Glutamatergic neuron (in vitro differentiated cells): ENCODE results near the gene GTF2F2. TPM values are rescaled to one million over a fixed set of nuclear protein-coding genes. Genes with fewer than 3 reads are reported as not detected.

ENCODE experiments used
- DNase-seq: peaks from one replicate; pipeline ENCODE4 v3.0.0; 2022
- H3K27ac Mint-ChIP-seq: one replicate; pipeline ENCODE4 v1.8.0; 2020; ENCODE audit warnings: mild to moderate bottlenecking, mixed read lengths, inconsistent platforms; ENCODE audit not compliant: unreplicated experiment
- H3K27me3 Mint-ChIP-seq: one replicate; pipeline ENCODE4 v1.8.0; 2020; ENCODE audit warnings: mild to moderate bottlenecking, moderate library complexity, mixed read lengths, inconsistent platforms; ENCODE audit not compliant: unreplicated experiment
- H3K36me3 Mint-ChIP-seq: one replicate; pipeline ENCODE4 v1.8.0; 2020; ENCODE audit warnings: mild to moderate bottlenecking, mixed read lengths, inconsistent platforms; ENCODE audit not compliant: unreplicated experiment
- H3K4me1 Mint-ChIP-seq: one replicate; pipeline ENCODE4 v1.8.0; 2020; ENCODE audit warnings: mild to moderate bottlenecking, low read depth, mixed read lengths, inconsistent platforms; ENCODE audit not compliant: unreplicated experiment
- H3K4me3 Mint-ChIP-seq: one replicate; pipeline ENCODE4 v1.8.0; 2020; ENCODE audit warnings: mild to moderate bottlenecking, mixed read lengths, inconsistent platforms; ENCODE audit not compliant: unreplicated experiment
- H3K9me3 Mint-ChIP-seq: one replicate; pipeline ENCODE4 v1.8.0; 2020; ENCODE audit warnings: mild to moderate bottlenecking, moderate library complexity, mixed read lengths, inconsistent platforms; ENCODE audit not compliant: unreplicated experiment
- CTCF ChIP-seq: fragments of 200-600 bp; sonication (generic); IDR thresholded peaks from one replicate; pipeline ENCODE4 v1.5.0; 2021; ENCODE audit not compliant: partially characterized antibody, unreplicated experiment
- total RNA-seq: library from RNA; stranded (reverse); fragmentation: NEBNext Ultra II Directional; extraction: Animal tissue kit (Norgen Biotek cat#: 25700); gene quantifications from one replicate; pipeline ENCODE4 v1.2.1, GENCODE V29; 2021; ENCODE audit not compliant: unreplicated experiment

GTF2F2 gene
- total RNA-seq, 1 donor from 2014 or later = 25.9 TPM

- H3K36me3 Mint-ChIP-seq = no peaks in the 10 kb centered on the region
- H3K9me3 Mint-ChIP-seq = no peaks in the 10 kb centered on the region
Measured at GRCh38 chr13:45300190-45300985, 180.1 kb downstream of the GTF2F2 start.

GRCh38 chr13:45301263-45301662 is 181.0 kb downstream of the GTF2F2 start:
- H3K4me1 Mint-ChIP-seq = peaks cover 13% of the 10 kb centered on the region

More at GRCh38 chr13:45300190-45300985, 180.1 kb downstream of the GTF2F2 start:
- no peak for DNase-seq
- H3K27me3 Mint-ChIP-seq = no peaks in the 10 kb centered on the region
- TF ChIP-seq CTCF = no peak
- peaks cover 12% of the 10 kb centered on the region for H3K4me1 Mint-ChIP-seq
- H3K4me3 Mint-ChIP-seq = no peak overlapping the region
- H3K27ac Mint-ChIP-seq = no peak overlapping the region

GRCh38 chr13:45302507-45302906 is 182.2 kb downstream of the GTF2F2 start:
- Mint-ChIP-seq H3K4me1 (peaks cover 13% of the 10 kb centered on the region), H3K4me3 (no peak overlapping the region), H3K9me3 (no peaks in the 10 kb centered on the region), H3K36me3 (no peaks in the 10 kb centered on the region), H3K27me3 (no peaks in the 10 kb centered on the region), H3K27ac (no peak overlapping the region)
- TF ChIP-seq CTCF = no peak
- DNase-seq = no peak

More at GRCh38 chr13:45301263-45301662, 181.0 kb downstream of the GTF2F2 start:
- Mint-ChIP-seq H3K4me3 (no peak overlapping the region), H3K9me3 (no peaks in the 10 kb centered on the region), H3K27me3 (no peaks in the 10 kb centered on the region), H3K36me3 (no peaks in the 10 kb centered on the region), H3K27ac (no peak overlapping the region)
- TF ChIP-seq CTCF = no peak
- no peak for DNase-seq

- peaks cover 13% of the 10 kb centered on the region for H3K4me1 Mint-ChIP-seq
- H3K4me3 Mint-ChIP-seq = no peak overlapping the region
- no peaks in the 10 kb centered on the region for H3K9me3 Mint-ChIP-seq
- no peak overlapping the region for H3K27ac Mint-ChIP-seq
- DNase-seq = no peak
- no peak for TF ChIP-seq CTCF
- no peaks in the 10 kb centered on the region for H3K36me3 Mint-ChIP-seq
- no peaks in the 10 kb centered on the region for H3K27me3 Mint-ChIP-seq
Measured at GRCh38 chr13:45303026-45303425, 182.7 kb downstream of the GTF2F2 start.

- H3K27ac Mint-ChIP-seq = no peak overlapping the region
- H3K9me3 Mint-ChIP-seq = no peaks in the 10 kb centered on the region
- no peaks in the 10 kb centered on the region for H3K27me3 Mint-ChIP-seq
- no peaks in the 10 kb centered on the region for H3K36me3 Mint-ChIP-seq
- H3K4me1 Mint-ChIP-seq = peaks cover 13% of the 10 kb centered on the region
- H3K4me3 Mint-ChIP-seq = no peak overlapping the region
- no peak for DNase-seq
- no peak for TF ChIP-seq CTCF
Measured at GRCh38 chr13:45303866-45304265, 183.6 kb downstream of the GTF2F2 start.
